Vagina (tissue), 2 donors: ENCODE measurements around the gene TTLL3.
"Not testable (repeated sequence)": the region's sequence is repeated elsewhere in the genome, so short reads cannot be mapped to it uniquely, and the experiment has no call there.

Experiments
- CTCF ChIP-seq, 3 experiments: fragments of 450-650 bp in 2 of 3; fragments of 200-600 bp in 1 of 3; sonication (generic) in 1 of 3; IDR thresholded peaks; one replicate each; pipeline ENCODE4 v1.5.1; 2017 to 2019; ENCODE audit warnings: antibody characterized with exemption in 3 of 3, mild to moderate bottlenecking in 2 of 3, moderate library complexity in 2 of 3
- POLR2A ChIP-seq, 2 donors: fragments of 450-650 bp; IDR thresholded peaks; one replicate each; pipeline ENCODE4 v1.6.1; 2017; ENCODE audit warnings: antibody characterized with exemption in 2 of 2, mild to moderate bottlenecking in 2 of 2, moderate library complexity in 2 of 2

- TF ChIP-seq CTCF, POLR2A (IDR thresholded peaks at IDR 0.05): not testable (repeated sequence)
Measured at GRCh38 chr3:9865125-9865637, 55.1 kb downstream of the TTLL3 start.
